ENCODE measurements around the gene PLCB1. TPM values are rescaled to one million over a fixed set of nuclear protein-coding genes. Genes with fewer than 3 reads are reported as not detected.

Gene PLCB1
- total and polyA plus RNA-seq, 2 experiments from 2014 or later = 14.9 to 20.7 TPM

- no peak for TF ChIP-seq ZNF462 (CRISPR knock-in tag; IDR thresholded peaks at IDR 0.05)
- no peak for TF ChIP-seq CREB1 (CRISPR knock-in tag; IDR thresholded peaks at IDR 0.05; ENCODE audit: low read depth)
- no peak for TF ChIP-seq EZH2 (IDR thresholded peaks at IDR 0.05; ENCODE audit: low read depth, unreplicated experiment)
- no peak for TF ChIP-seq STAT1 (IDR thresholded peaks at IDR 0.05; ENCODE audit: unreplicated experiment)
Measured at GRCh38 chr20:8361779-8362178, 229.7 kb downstream of the PLCB1 start (continued).

- no peak for TF ChIP-seq ZNF331 (CRISPR knock-in tag; IDR thresholded peaks at IDR 0.05; ENCODE audit: low read depth)
- no peak for TF ChIP-seq POLR2AphosphoS5 (IDR thresholded peaks at IDR 0.05; ENCODE audit: low read depth)
- TF ChIP-seq CREB1 (CRISPR knock-in tag; IDR thresholded peaks at IDR 0.05; ENCODE audit: low read depth) = no peak
- no peak for TF ChIP-seq ZNF114 (CRISPR knock-in tag; IDR thresholded peaks at IDR 0.05)
- TF ChIP-seq REST (IDR thresholded peaks at IDR 0.05; ENCODE audit: unreplicated experiment) = no peak
- Mint-ChIP-seq H3K27ac (no peak overlapping the region), H3K27me3 (ENCODE audit: insufficient read depth, low read depth, poor library complexity) (no peaks in the 10 kb centered on the region), H3K4me1 (peaks cover 18% of the 10 kb centered on the region), H3K9me3 (no peaks in the 10 kb centered on the region), H3K4me3 (no peak overlapping the region), H3K36me3 (ENCODE audit: low read depth) (no peaks in the 10 kb centered on the region)
- DNase-seq (ENCODE audit: low spot score) (no peak), ATAC-seq (no peak)
- no peak overlapping the region for H3K4me2 ChIP-seq
- no peaks in the 10 kb centered on the region for H3K79me2 ChIP-seq (replicated peaks; ENCODE audit: insufficient read depth)
- no peaks in the 10 kb centered on the region for H3K9me2 ChIP-seq (ENCODE audit: insufficient read depth)
- no peaks in the 10 kb centered on the region for H3F3A ChIP-seq (replicated peaks; ENCODE audit: low read depth)
- H3K4me1 ChIP-seq (ENCODE audit: insufficient read depth) = peaks cover 13% of the 10 kb centered on the region
- H3K36me3 ChIP-seq (ENCODE audit: insufficient read depth) = no peaks in the 10 kb centered on the region
- no peak overlapping the region for H2AFZ ChIP-seq
- H3K4me3 ChIP-seq = no peak overlapping the region
- no peaks in the 10 kb centered on the region for H4K20me1 ChIP-seq (replicated peaks; ENCODE audit: insufficient read depth)
- no peak overlapping the region for H3K27ac ChIP-seq (ENCODE audit: low read depth)
- no peaks in the 10 kb centered on the region for H3K27me3 ChIP-seq (ENCODE audit: insufficient read depth)
Measured at GRCh38 chr20:8362457-8362856, 230.4 kb downstream of the PLCB1 start.
